T-cell (primary cell): ENCODE results near the gene SOBP. TPM values are rescaled to one million over a fixed set of nuclear protein-coding genes. Genes with fewer than 3 reads are reported as not detected.

Experiments
- ATAC-seq, 4 experiments: fragments of 200-7000 bp in 3 of 4; fragments of 150-1000 bp in 1 of 4; cut with Tn5 transposase; replicated peaks in 1 of 4; 1 replicate in 3 of 4; 2 replicates in 1 of 4; pipeline ENCODE4 v1.10.0; 2021; ENCODE audit warnings: moderate library complexity in 3 of 4, mild to moderate bottlenecking in 2 of 4, moderate number of reproducible peaks in 1 of 4
- CTCF ChIA-PET, 2 donors: fragments of 300-600 bp; sonication (Branson Sonifier 250); formaldehyde crosslinking; loops; one replicate each; lab custom pipeline; 2022; ENCODE audit warnings: antibody characterized with exemption in 2 of 2; lab: Charles Lee
- POLR2A ChIA-PET, 2 donors: fragments of 300-600 bp; sonication (Branson Sonifier 250); formaldehyde crosslinking; loops; one replicate each; lab custom pipeline; 2022; ENCODE audit warnings: antibody characterized with exemption in 2 of 2; lab: Charles Lee
- DNase-seq, 35 experiments: peaks; one replicate each; pipeline versions ENCODE4 v3.0.0 to v3.0.0-alpha.2; 2013 to 2023
- H3K27ac ChIP-seq: one replicate; pipeline ENCODE4 v1.5.1; 2013; ENCODE audit warnings: low read length
- H3K27me3 ChIP-seq, 2 experiments: replicated peaks in 1 of 2; 1 replicate in 1 of 2; 2 replicates in 1 of 2; pipeline versions ENCODE4 v1.6.1 to v1.7.0; 2013; ENCODE audit warnings: low read length in 1 of 2, mixed read lengths in 1 of 2; ENCODE audit not compliant: control insufficient read depth in 2 of 2, insufficient read depth in 2 of 2; ENCODE audit errors: extremely low read depth in 1 of 2
- H3K36me3 ChIP-seq, 2 donors: 1 replicate in 1 of 2; 2 replicates in 1 of 2; pipeline versions ENCODE4 v1.6.1 to v1.7.0; 2013; ENCODE audit warnings: low read length in 1 of 2; ENCODE audit not compliant: control insufficient read depth in 2 of 2, insufficient read depth in 1 of 2; ENCODE audit errors: extremely low read depth in 1 of 2
- H3K4me1 ChIP-seq, 2 experiments: 1 replicate in 1 of 2; 2 replicates in 1 of 2; pipeline versions ENCODE4 v1.6.1 to v1.7.0; 2013; ENCODE audit warnings: low read length in 2 of 2, mixed read lengths in 1 of 2; ENCODE audit not compliant: insufficient read depth in 2 of 2, control insufficient read depth in 1 of 2; ENCODE audit errors: extremely low read depth in 1 of 2
- H3K4me3 ChIP-seq, 2 donors: 1 replicate in 1 of 2; 2 replicates in 1 of 2; pipeline versions ENCODE4 v1.5.1 to v1.7.0; 2013; ENCODE audit warnings: mild to moderate bottlenecking in 2 of 2, low read length in 1 of 2, moderate library complexity in 1 of 2; ENCODE audit not compliant: control insufficient read depth in 1 of 2; ENCODE audit errors: extremely low read depth in 1 of 2
- H3K9me3 ChIP-seq: 2 replicates; pipeline ENCODE4 v1.7.0; 2013
- H3K27ac Mint-ChIP-seq, 2 donors: one replicate each; pipeline ENCODE4 v1.8.0; 2020 to 2021; ENCODE audit warnings: mild to moderate bottlenecking in 2 of 2, mixed read lengths in 2 of 2
- H3K27me3 Mint-ChIP-seq, 2 donors: one replicate each; pipeline ENCODE4 v1.8.0; 2021 to 2022; ENCODE audit warnings: mixed read lengths in 2 of 2
- H3K36me3 Mint-ChIP-seq: one replicate; pipeline ENCODE4 v1.8.0; 2021; ENCODE audit warnings: mixed read lengths
- H3K4me1 Mint-ChIP-seq, 3 donors: one replicate each; pipeline ENCODE4 v1.8.0; 2020 to 2022; ENCODE audit warnings: mixed read lengths in 3 of 3, mild to moderate bottlenecking in 1 of 3
- H3K4me3 Mint-ChIP-seq, 3 donors: one replicate each; pipeline ENCODE4 v1.8.0; 2020 to 2022; ENCODE audit warnings: mild to moderate bottlenecking in 3 of 3, mixed read lengths in 3 of 3, moderate library complexity in 3 of 3
- H3K9me3 Mint-ChIP-seq, 3 donors: one replicate each; pipeline ENCODE4 v1.8.0; 2020 to 2022; ENCODE audit warnings: mixed read lengths in 3 of 3
- WGBS: methylation state at CpG from one replicate; pipeline ENCODE4 v1.1.5; 2013; ENCODE audit warnings: missing lambda C conversion rate; ENCODE audit not compliant: insufficient coverage; 5-methylcytosine and 5-hydroxymethylcytosine counted together
- total RNA-seq, 35 experiments: library from RNA in 6 of 35; stranded (reverse) in 6 of 35; fragments of 120-200 nt in 1 of 35; gene quantifications; one replicate each; pipeline versions ENCODE4 v1.2.1 to v1.2.4 and lab custom pipeline; 2013 to 2026

The SOBP gene
- total RNA-seq, 5 donors from 2014 or later (not counting 1 experiment from before 2014, with no cell fraction given), result 0.30 to 0.95 (median 0.46) TPM

- Histone ChIP-seq H3K9me3 (no peaks in the 10 kb centered on the region), H3K4me3 (no peak overlapping the region), H3K36me3 (no peaks in the 10 kb centered on the region), H3K27ac (no peak overlapping the region), H3K27me3 (peaks cover 0 to 11% of the 10 kb centered on the region in 2 experiments), H3K4me1 (no peaks in the 10 kb centered on the region)
- H3K9me3 Mint-ChIP-seq, result no peaks in the 10 kb centered on the region
- no peak overlapping the region for H3K27ac Mint-ChIP-seq
- H3K27me3 Mint-ChIP-seq, result peaks cover 4 to 8% of the 10 kb centered on the region in 2 donors
- H3K4me3 Mint-ChIP-seq, result no peak overlapping the region
- WGBS, result no CpG with 5 or more reads among the region's 6 CpGs
- ChIA-PET POLR2A (no interaction called here), CTCF (no interaction called here)
- no peak for DNase-seq
- no peak for ATAC-seq
- no peaks in the 10 kb centered on the region for H3K4me1 Mint-ChIP-seq
- H3K36me3 Mint-ChIP-seq, result no peaks in the 10 kb centered on the region
Measured at GRCh38 chr6:107574856-107575255, 84.9 kb downstream of the SOBP start.

GRCh38 chr6:107576852-107577251 is 86.9 kb downstream of the SOBP start:
- Histone ChIP-seq H3K27me3 (peaks cover 0 to 11% of the 10 kb centered on the region in 2 experiments), H3K4me1 (no peaks in the 10 kb centered on the region), H3K36me3 (no peaks in the 10 kb centered on the region), H3K4me3 (no peak overlapping the region), H3K27ac (no peak overlapping the region), H3K9me3 (no peaks in the 10 kb centered on the region)
- ChIA-PET POLR2A (interaction anchor here in 1 of 2 donors (0.5 kb wide), 1 partner anchor 77 kb away, joined by 4 read pairs; no protein-coding TSS in a partner anchor), CTCF (interaction anchor here in 1 of 2 donors (0.6 kb wide), 1 partner anchor 1557 kb away, joined by 4 read pairs; no protein-coding TSS in a partner anchor)
- H3K4me3 Mint-ChIP-seq, result no peak overlapping the region
- H3K36me3 Mint-ChIP-seq, result no peaks in the 10 kb centered on the region
- ATAC-seq (no peak), DNase-seq (no peak)
- H3K27me3 Mint-ChIP-seq, result peaks cover 10 to 14% of the 10 kb centered on the region in 2 donors
- H3K27ac Mint-ChIP-seq, result no peak overlapping the region
- WGBS, result no CpG with 5 or more reads among the region's 3 CpGs
- no peaks in the 10 kb centered on the region for H3K4me1 Mint-ChIP-seq
- H3K9me3 Mint-ChIP-seq, result no peaks in the 10 kb centered on the region

- 80% methylated on average over 1 of the region's 6 CpGs for WGBS
Measured at GRCh38 chr6:107578642-107579341, 88.9 kb downstream of the SOBP start.

GRCh38 chr6:107579456-107580056 is 89.6 kb downstream of the SOBP start:
- Mint-ChIP-seq H3K27ac (no peak overlapping the region), H3K36me3 (no peaks in the 10 kb centered on the region), H3K4me1 (no peaks in the 10 kb centered on the region), H3K27me3 (peaks cover 14 to 18% of the 10 kb centered on the region in 2 donors), H3K9me3 (no peaks in the 10 kb centered on the region), H3K4me3 (no peak overlapping the region)
- DNase-seq (no peak), ATAC-seq (no peak)
- Histone ChIP-seq H3K27me3 (peaks cover 0 to 10% of the 10 kb centered on the region in 2 experiments), H3K4me3 (no peak overlapping the region), H3K27ac (no peak overlapping the region), H3K9me3 (no peaks in the 10 kb centered on the region), H3K36me3 (no peaks in the 10 kb centered on the region), H3K4me1 (no peaks in the 10 kb centered on the region)
- WGBS, result 86% methylated on average over 3 of the region's 6 CpGs
- POLR2A ChIA-PET, result no interaction called here
- CTCF ChIA-PET, result no interaction called here

More at GRCh38 chr6:107578642-107579341, 88.9 kb downstream of the SOBP start:
- ATAC-seq (no peak), DNase-seq (no peak)
- Histone ChIP-seq H3K4me1 (no peaks in the 10 kb centered on the region), H3K4me3 (no peak overlapping the region), H3K27me3 (peaks cover 0 to 11% of the 10 kb centered on the region in 2 experiments), H3K9me3 (no peaks in the 10 kb centered on the region), H3K36me3 (no peaks in the 10 kb centered on the region), H3K27ac (no peak overlapping the region)
- H3K36me3 Mint-ChIP-seq, result no peaks in the 10 kb centered on the region
- CTCF ChIA-PET, result no interaction called here
- H3K27me3 Mint-ChIP-seq, result peaks cover 17 to 18% of the 10 kb centered on the region in 2 donors
- H3K4me3 Mint-ChIP-seq, result no peak overlapping the region
- no peak overlapping the region for H3K27ac Mint-ChIP-seq
- POLR2A ChIA-PET, result no interaction called here
- H3K9me3 Mint-ChIP-seq, result no peaks in the 10 kb centered on the region
- no peaks in the 10 kb centered on the region for H3K4me1 Mint-ChIP-seq

GRCh38 chr6:107582086-107582485 is 92.2 kb downstream of the SOBP start:
- peaks cover 11 to 13% of the 10 kb centered on the region in 2 donors for H3K27me3 Mint-ChIP-seq

GRCh38 chr6:107584726-107585125 is 94.8 kb downstream of the SOBP start:
- CTCF ChIA-PET, result interaction anchor here in 1 of 2 donors (0.7 kb wide), 1 partner anchor 671 kb away, joined by 3 read pairs; no protein-coding TSS in a partner anchor

More at GRCh38 chr6:107582086-107582485, 92.2 kb downstream of the SOBP start:
- H3K4me1 ChIP-seq, result no peaks in the 10 kb centered on the region
- no peak for ATAC-seq
- no peak overlapping the region for H3K27ac ChIP-seq
- Mint-ChIP-seq H3K4me3 (no peak overlapping the region), H3K4me1 (no peaks in the 10 kb centered on the region), H3K27ac (no peak overlapping the region), H3K9me3 (no peaks in the 10 kb centered on the region), H3K36me3 (no peaks in the 10 kb centered on the region)
- no peak overlapping the region for H3K4me3 ChIP-seq
- ChIA-PET POLR2A (interaction anchor here in 1 of 2 donors (0.5 kb wide), 1 partner anchor 224 kb away, joined by 3 read pairs; no protein-coding TSS in a partner anchor), CTCF (no interaction called here)
- H3K36me3 ChIP-seq, result no peaks in the 10 kb centered on the region
- H3K9me3 ChIP-seq, result no peaks in the 10 kb centered on the region
- peaks cover 0 to 2% of the 10 kb centered on the region in 2 experiments for H3K27me3 ChIP-seq
- no peak for DNase-seq

More at GRCh38 chr6:107584726-107585125, 94.8 kb downstream of the SOBP start:
- POLR2A ChIA-PET, result interaction anchor here (0.6 kb wide), 2 partner anchors 26 to 505 kb away, joined by 5 to 10 read pairs; no protein-coding TSS in a partner anchor
- ATAC-seq, result no peak
- Histone ChIP-seq H3K4me3 (no peak overlapping the region), H3K4me1 (no peaks in the 10 kb centered on the region), H3K27me3 (no peaks in the 10 kb centered on the region), H3K36me3 (no peaks in the 10 kb centered on the region), H3K27ac (no peak overlapping the region), H3K9me3 (no peaks in the 10 kb centered on the region)
- H3K36me3 Mint-ChIP-seq, result no peaks in the 10 kb centered on the region
- no peak for DNase-seq
- H3K27me3 Mint-ChIP-seq, result peaks cover 13 to 15% of the 10 kb centered on the region in 2 donors
- no peaks in the 10 kb centered on the region for H3K4me1 Mint-ChIP-seq
- H3K9me3 Mint-ChIP-seq, result no peaks in the 10 kb centered on the region
- H3K4me3 Mint-ChIP-seq, result no peak overlapping the region
- no peak overlapping the region for H3K27ac Mint-ChIP-seq
